SW 1271 (cell line): ENCODE measurements around the gene NEUROD4.

Experiments
- DNase-seq, 2 experiments: peaks; one replicate each; lab custom pipeline; 2025; lab: John Stamatoyannopoulos, UW

NEUROD4 gene

DNA sequence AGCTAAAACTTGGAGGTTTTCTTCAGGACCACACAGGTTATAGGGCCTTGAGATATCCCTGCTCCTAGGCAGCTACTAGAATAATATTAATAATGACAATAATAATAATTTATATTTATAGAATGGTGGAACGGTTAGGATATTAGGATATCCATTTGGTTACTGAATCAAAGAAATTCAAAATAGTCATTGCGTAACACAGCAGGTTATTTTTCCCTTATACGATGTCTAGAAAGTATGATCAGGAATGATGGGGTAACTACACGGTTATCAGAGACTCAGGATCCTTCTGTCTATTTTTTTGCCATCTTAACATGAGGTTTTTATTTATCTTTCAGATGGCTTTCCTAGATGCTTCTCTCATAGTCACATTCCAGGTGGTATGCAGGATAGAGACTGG lies 39.0 kb downstream of the NEUROD4 start:
- no peak for DNase-seq

- DNase-seq = no peak
Observed at GRCh38 chr12:55060470-55060869, 40.7 kb downstream of the NEUROD4 start.

DNA sequence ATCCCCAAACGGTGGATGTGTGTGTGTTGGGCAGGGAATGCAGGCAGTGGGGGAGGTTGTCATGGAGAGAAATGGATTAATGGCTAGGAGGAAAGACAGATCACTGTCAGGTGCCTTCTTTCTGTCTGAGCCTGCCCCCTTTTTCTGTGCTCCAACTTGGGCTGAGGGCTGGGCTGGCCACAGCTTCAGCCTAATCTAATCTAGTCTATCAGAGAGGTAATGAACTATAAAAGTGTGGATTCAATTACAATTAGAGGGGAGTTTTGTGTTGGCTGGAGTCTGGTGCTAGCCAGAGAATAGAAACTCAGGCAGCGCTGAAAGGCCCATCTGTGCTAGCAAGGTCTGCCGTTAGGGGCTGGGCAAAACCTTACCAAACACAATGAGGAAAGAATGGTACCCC lies 41.2 kb downstream of the NEUROD4 start:
- DNase-seq = no peak

DNA sequence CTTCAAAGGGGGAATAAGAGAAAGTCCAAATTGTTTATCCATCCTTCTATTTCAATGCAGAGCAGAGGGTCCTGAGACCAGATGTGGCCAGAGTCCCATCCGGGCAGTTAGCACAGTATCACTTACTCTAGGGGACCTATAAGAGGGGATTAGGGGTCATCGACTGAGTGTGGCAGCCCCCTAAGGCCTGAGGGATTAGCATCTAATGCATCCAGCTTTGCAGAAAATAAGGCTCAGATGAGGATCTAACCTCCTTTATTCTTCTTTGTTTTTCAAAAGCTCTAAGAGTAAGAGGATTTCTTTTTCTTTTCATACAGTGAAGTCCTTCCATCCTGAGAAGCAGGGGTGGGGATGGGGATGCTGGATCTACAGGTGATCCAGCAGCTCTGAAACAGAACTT lies 43.5 kb downstream of the NEUROD4 start:
- no peak for DNase-seq

DNA sequence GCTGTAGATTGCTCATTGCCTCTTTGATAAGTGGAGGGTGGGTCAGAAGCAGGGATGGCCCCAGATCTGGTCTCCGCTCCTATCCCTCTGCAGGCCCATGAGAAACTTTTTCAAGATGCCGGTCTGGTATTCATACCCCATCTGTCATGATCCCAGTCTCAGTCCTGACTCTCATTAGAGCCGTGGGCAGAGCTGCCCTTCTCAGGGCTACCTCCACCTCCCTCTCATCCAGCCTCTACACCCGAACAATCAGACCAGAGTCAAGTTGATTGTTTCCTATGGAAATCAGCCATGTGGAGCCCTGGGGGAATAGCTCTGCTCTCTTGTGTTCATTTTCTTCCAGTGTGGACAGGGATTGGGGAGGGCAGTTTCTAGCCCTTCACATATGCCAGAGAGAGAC lies 45.8 kb downstream of the NEUROD4 start:
- no peak for DNase-seq

DNA sequence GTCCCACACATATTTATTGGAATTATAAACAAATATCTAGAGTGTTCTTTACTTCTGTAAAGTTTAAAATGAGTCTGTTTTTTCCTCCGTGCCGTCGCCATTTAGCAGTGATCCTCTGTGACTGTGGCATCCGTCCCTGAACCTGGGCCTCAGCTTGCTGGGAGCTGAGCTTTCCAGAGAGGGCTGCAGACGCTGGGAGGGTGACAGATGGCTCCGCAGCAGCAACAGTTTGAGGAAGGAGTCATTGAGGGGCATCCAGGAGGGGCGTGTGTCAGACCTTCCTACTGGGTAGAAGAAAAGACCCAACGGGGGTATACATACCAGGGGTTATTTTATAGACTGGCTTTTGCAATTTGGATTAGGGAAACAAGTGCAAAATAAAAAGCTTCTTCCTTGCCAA lies 47.9 kb downstream of the NEUROD4 start:
- no peak for DNase-seq

DNA sequence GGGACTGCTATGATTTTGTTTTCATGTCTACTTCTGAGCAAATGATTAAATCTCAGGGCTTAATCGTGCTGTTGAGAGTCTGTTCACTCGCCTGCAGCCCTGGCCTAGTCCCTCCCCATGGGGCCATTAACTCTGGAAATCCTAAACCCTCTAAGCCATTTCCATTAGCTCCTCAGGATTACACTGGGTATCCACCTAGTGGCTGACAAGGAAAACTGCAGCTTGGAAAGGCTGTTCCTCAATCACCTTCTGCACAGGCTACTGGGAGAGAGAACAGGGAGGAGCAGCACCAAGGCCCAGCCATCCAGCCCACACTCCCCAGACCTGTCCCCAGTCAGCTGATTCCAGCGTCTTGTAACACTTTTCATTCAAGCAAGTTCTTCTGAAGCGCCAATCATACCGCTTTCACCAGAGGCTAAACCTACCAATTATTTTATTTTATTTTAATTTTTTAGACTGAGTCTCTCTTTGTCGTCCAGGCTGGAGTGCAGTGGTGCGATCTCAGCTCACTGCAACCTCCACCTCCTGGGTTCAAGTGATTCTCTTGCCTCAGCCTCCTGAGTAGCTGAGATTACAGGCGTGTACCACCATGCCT lies 48.7 kb downstream of the NEUROD4 start:
- peak; percentile 13 to 55 for DNase-seq

- DNase-seq = peak in 1 of 2 experiments; percentile 15
Observed at GRCh38 chr12:55072083-55072482, 52.3 kb downstream of the NEUROD4 start.

DNA sequence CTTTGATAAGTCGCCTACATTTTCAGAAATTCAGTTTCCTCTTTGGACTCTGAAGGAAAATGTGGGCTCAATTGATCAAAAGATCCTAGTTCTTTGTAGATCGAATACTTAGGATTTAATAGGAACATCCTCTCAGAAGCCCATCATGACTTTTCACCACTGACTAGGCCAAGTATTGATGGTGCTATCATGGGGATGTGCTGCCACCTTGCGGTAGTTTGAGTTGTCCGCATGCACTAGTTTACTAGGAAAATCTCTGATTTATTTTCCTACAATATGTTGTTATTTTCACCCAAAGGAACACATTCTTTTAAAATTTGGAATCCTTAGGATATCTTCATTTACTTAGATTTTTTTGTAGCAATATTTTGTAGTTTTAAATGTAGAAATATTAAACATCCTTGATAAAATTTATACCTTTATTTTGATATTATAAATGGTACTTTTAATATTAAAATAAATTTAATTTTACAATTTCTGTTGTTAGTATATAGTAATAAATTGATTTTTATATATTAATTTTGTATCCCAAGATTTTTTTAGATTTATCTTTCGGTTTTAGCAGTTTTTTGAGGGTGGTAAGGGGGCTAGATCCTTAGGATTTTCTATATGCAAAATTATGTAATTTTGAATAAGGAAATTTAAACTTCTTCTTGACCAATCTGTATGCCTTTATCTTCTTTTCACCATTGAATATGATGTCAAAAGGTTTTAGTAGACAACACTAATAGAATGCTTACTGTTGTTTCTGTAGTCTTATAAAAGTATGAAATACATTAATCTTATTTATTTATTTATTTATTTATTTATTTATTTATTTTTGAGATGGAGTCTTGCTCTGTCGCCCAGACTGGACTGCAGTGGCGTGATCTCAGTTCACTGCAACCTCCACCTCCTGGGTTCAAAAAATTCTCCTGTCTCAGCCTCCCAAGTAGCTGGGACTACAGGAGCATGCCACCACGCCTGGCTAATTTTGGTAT lies 53.6 kb downstream of the NEUROD4 start:
- DNase-seq = peak; percentile 24 to 72

- DNase-seq = no peak
Observed at GRCh38 chr12:55074806-55075205, 55.0 kb downstream of the NEUROD4 start.
